Measurements from ENCODE around the gene SELENOH. TPM values are rescaled to one million over a fixed set of nuclear protein-coding genes. Genes with fewer than 3 reads are reported as not detected.

The SELENOH gene
- polyA plus RNA-seq, 2 of the 4 experiments (the other 2 are of a cell fraction) = 96.3 to 115 TPM

GRCh38 chr11:57764566-57764965, 23.3 kb downstream of the SELENOH start:
- peaks cover 22% of the 10 kb centered on the region for H3K4me1 ChIP-seq

GRCh38 chr11:57764972-57765371, 23.7 kb downstream of the SELENOH start:
- POLR2A ChIA-PET = interaction anchor here (1.3 kb wide), 1 partner anchor 13 kb away, joined by 6 read pairs; no protein-coding TSS in a partner anchor
- CTCF ChIA-PET = interaction anchor here (0.9 to 12.4 kb wide), 8 partner anchors 14 to 197 kb away, joined by 3 to 216 read pairs (median 4); partner anchors contain the start of genes BTBD18 and UBE2L6
- H3K9me3 ChIP-seq = no peaks in the 10 kb centered on the region
- TF ChIP-seq HOXB13 (CRISPR knock-in tag; IDR thresholded peaks at IDR 0.05; ENCODE audit: low read depth) (no peak), CHD2 (IDR thresholded peaks at IDR 0.05; ENCODE audit: low read length, partially characterized antibody) (no peak), TFCP2L1 (CRISPR knock-in tag; IDR thresholded peaks at IDR 0.05) (no peak), NPAS2 (CRISPR knock-in tag; IDR thresholded peaks at IDR 0.05; ENCODE audit: borderline replicate concordance) (no peak), PHF8 (IDR thresholded peaks at IDR 0.05; ENCODE audit: borderline replicate concordance, low read depth) (no peak), ATOH8 (CRISPR knock-in tag; IDR thresholded peaks at IDR 0.05; ENCODE audit: low read depth) (no peak), CEBPB (IDR thresholded peaks at IDR 0.05) (no peak), MAX (IDR thresholded peaks at IDR 0.05) (no peak), KDM1A (IDR thresholded peaks at IDR 0.05; ENCODE audit: low read depth) (no peak), HDAC2 (IDR thresholded peaks at IDR 0.05) (no peak), POLR2A (IDR thresholded peaks at IDR 0.05; ENCODE audit: low read length) (no peak), ZSCAN20 (CRISPR knock-in tag; IDR thresholded peaks at IDR 0.05) (no peak), HMGXB4 (CRISPR knock-in tag; IDR thresholded peaks at IDR 0.05; ENCODE audit: borderline replicate concordance) (no peak), RFX5 (IDR thresholded peaks at IDR 0.05) (no peak), ZFP36 (IDR thresholded peaks at IDR 0.05; ENCODE audit: borderline replicate concordance, partially characterized antibody) (no peak), EP300 (IDR thresholded peaks at IDR 0.05) (no peak), CBX2 (IDR thresholded peaks at IDR 0.05; ENCODE audit: borderline replicate concordance, low read depth) (no peak), ZNF302 (CRISPR knock-in tag; IDR thresholded peaks at IDR 0.05) (no peak), BCL3 (IDR thresholded peaks at IDR 0.05) (no peak)
- ATAC-seq = no peak
- peaks cover 22% of the 10 kb centered on the region for H3K4me1 ChIP-seq
- no peak for DNase-seq (ENCODE audit: low read depth in 1 of 2, low spot score in 1 of 2)
- H3K4me2 ChIP-seq = peak overlapping the region; percentile 89
- no peak overlapping the region for H3K27ac ChIP-seq
- WGBS (ENCODE audit: missing lambda C conversion rate) = 60% methylated on average over 2 of the region's 2 CpGs
- H3K4me3 ChIP-seq = no peak overlapping the region
- no peak for FAIRE-seq

More at GRCh38 chr11:57764566-57764965, 23.3 kb downstream of the SELENOH start:
- Histone ChIP-seq H3K27ac (peak overlapping the region; percentile 70 to 97; a peak in 3 of 6 replicates), H3K4me3 (peak overlapping the region; percentile 73), H3K9me3 (no peaks in the 10 kb centered on the region), H3K4me2 (peak overlapping the region; percentile 89)
- ChIA-PET CTCF (interaction anchor here (0.6 to 12.4 kb wide), 12 partner anchors 11 to 197 kb away, joined by 3 to 216 read pairs (median 3); partner anchors contain the start of genes BTBD18 and UBE2L6), POLR2A (interaction anchor here (1.3 kb wide), 1 partner anchor 14 kb away, joined by 6 read pairs; no protein-coding TSS in a partner anchor)
- 49% methylated on average over 2 of the region's 2 CpGs for WGBS (ENCODE audit: missing lambda C conversion rate)
- FAIRE-seq (no peak), DNase-seq (ENCODE audit: low read depth in 1 of 2, low spot score in 1 of 2) (no peak), ATAC-seq (no peak)
- TF ChIP-seq SMC3 (IDR thresholded peaks at IDR 0.05) (no peak), RFX5 (IDR thresholded peaks at IDR 0.05) (no peak), RARB (CRISPR knock-in tag; IDR thresholded peaks at IDR 0.05) (no peak), BHLHE40 (IDR thresholded peaks at IDR 0.05; ENCODE audit: low read depth, low read length) (no peak), ESRRA (IDR thresholded peaks at IDR 0.05; ENCODE audit: borderline replicate concordance, low read length) (no peak), CBX8 (IDR thresholded peaks at IDR 0.05) (no peak), KDM1A (IDR thresholded peaks at IDR 0.05; ENCODE audit: low read depth) (no peak), HDAC2 (IDR thresholded peaks at IDR 0.05) (no peak), PBX3 (IDR thresholded peaks at IDR 0.05) (no peak), HES2 (IDR thresholded peaks at IDR 0.05) (no peak), JUN (IDR thresholded peaks at IDR 0.05) (no peak), BCL3 (IDR thresholded peaks at IDR 0.05) (no peak)

Data from A549 (cell line).